RPMI7951 (cell line): ENCODE data around the gene DDX51. TPM values are rescaled to one million over a fixed set of nuclear protein-coding genes. Genes with fewer than 3 reads are reported as not detected.

Experiments
- DNase-seq: peaks from one replicate; pipeline ENCODE4 v3.0.0-alpha.2; 2012; ENCODE audit warnings: low read depth
- total RNA-seq: library from RNA; depleted of rRNA; stranded (reverse); fragments of >200 nt; shearing (Covaris generic); gene quantifications from 2 replicates; pipeline ENCODE4 v1.2.3, GENCODE V29; 2014

Gene DDX51
- total RNA-seq, 1 experiment from 2014 or later: 3.0 TPM

DNA sequence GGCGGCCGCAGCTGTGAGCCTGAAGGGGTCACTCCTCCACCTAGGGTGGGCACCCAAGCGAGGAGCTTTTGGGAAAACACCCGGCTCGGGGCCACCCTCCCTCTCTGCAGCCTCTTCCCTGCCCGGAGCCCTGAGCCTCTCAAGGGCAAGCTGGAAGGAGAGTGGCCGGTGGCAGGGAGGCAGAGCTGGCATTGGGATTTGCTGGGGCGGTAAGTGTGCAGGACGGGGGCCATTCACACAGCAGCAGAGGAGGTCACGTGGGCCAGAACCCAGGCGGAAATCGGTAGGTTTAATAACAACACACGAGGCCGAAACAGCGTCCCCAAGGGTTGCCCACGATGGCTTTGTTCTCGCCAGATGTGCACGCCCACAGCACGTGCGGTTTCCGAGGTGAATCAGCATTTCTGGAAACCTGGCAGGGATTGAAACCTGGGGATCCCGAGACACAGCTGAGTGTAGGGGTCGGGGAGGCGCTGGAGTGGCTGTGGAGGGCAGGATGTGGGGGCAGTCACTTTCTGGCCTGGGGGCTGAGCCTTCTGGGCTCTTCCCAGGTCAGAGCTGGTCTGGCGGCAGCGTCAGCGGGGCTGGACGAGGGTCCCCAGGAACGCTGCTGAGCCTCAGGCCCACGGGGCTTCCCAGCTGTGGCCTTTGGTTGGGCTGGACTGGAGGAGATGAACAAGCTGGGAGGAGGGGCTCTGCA lies 23.6 kb upstream of the DDX51 start:
- DNase-seq: no peak

DNA sequence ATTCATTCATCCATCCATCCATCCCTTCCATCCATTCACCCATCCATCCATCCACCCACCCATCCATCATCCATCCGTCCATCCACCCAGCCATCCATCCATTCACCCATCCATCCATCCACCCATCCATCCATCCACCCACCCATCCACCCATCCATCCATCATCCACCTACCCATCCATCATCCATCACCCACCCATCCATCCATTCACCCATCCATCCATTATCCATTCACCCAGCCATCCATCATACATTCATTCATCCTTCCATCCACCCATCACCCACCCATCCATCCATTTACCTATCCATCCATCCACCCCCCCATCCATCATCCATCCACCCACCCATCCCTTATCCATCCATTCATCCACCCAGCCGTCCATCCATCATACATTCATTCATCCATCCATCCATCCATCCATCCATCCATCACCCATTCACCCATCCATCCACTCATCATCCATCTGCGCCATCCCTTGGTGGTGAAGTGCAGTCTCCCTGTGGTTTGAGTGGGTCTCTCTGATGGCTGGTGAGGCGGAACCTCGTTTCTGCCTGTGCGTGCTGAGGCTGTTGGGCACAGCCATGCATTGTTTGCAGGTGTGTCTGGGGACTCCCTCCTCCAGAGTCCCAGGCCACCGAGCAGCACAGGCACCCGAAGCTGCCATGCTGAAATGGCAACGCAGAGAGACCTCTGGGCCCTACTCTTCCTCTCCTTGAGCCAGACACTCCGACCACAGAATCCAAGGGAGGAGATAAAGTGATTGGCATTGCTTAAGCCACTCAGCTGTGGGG lies 22.9 kb upstream of the DDX51 start:
- no peak for DNase-seq

DNA sequence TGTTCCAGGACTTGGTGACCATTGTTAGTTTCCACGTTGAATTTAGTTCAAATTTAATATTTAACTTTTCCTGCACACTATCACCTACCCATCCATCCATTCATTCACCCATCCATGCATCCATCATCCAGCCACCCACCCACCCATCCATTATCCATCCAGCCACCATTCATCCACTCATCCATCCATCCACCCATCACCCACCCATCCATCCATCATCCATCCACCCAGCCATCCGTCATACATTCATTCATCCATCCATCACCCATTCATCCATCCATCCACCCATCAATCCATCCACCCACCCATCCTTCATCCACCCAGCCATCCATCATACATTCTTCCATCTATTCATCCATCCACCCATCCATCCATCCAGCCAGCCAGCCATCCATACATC lies 22.0 kb upstream of the DDX51 start:
- no peak for DNase-seq

DNA sequence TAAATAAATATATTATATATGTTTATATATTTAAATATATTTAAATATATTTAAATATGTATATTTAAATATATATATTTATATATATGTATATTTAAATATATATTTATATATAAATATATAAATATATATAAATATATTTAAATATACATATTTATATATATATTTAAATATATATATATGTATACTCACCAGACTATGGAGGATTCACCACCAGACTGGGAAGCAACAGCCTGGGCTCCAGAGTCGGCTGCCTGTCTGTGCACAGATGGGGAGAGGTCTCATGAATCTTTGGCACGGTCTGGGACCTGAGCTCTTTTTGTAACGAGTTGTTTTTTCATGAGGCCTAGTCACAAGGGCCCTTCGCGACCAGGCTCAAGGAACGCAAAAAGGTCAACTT lies 21.5 kb upstream of the DDX51 start:
- no peak for DNase-seq

DNA sequence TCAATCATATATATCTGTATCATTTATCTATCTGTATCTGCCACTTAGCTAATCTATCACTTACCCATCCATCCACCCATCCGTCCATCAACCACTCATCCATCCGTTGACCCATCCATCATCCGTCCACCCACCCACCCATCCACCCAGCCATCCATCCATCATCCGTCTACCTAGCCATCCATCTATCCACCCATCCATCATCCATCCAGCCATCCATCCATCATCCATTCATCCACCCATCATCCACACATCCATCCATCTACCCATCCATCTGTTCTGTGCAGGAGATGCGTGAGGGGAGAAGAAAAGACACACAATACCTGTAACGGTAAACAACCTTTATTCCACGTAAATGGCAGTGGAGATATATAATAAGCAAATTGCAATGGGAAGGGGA lies 20.3 kb upstream of the DDX51 start:
- DNase-seq: no peak

DNA sequence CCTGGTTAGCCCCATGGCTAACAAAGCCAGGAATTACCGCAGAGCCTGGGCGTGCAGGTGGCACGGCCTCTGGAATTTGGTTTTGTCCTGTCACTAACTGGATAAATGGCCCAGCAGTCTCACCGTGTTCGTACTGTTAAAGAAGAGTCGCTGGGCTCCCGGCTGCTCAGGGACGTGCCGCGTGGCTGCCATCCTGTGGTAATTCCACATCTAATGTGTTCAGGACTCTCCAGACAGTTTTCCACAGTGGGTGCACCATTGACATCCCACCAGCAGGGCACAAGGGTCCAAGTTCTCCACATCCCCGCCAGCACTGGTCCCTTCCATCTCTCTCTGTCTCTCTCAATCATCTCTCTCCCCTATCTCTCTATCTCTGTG lies 19.8 kb upstream of the DDX51 start:
- DNase-seq: no peak

DNA sequence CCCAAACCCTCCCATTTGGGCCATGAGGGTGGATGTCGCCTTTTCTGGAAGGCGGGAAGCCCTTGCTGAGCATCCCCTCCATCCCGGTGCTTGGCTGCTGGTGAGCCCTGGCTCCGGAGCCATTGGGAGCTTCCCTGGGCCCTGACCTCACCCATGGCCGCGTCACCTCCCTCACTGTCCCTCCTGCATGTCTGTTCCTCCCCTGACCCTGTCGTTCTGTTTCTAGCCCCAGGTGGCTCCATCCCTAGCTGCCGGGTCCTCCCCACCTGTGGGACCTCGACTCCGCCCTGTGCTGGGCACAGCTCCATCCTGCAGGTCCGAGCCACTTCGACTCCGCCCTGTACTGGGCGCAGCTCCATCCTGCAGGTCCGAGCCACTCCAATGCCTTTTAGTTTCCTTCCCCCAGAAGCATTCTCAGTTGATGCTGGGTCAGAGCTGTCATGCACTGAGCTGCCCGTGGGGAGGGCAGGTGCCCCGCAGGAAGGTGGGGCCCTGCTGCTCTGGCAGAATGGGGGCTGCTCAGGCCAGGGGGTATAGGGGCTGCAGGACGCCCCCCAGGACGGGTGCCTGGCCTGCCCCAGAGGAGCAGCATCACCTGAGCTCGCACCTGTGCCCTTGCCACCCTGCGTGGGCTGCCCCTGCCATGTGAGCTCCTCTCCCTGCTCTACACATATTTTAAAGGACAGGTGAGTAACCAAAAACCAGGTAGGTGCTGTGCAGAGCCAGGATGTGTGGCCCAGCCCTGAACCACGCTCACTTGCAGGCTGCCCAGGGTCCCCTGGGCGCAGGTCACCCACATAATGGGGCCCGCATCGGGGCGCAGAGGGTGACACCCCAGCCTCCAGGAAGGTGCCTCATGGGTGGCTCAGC lies 19.2 kb upstream of the DDX51 start:
- no peak for DNase-seq

DNA sequence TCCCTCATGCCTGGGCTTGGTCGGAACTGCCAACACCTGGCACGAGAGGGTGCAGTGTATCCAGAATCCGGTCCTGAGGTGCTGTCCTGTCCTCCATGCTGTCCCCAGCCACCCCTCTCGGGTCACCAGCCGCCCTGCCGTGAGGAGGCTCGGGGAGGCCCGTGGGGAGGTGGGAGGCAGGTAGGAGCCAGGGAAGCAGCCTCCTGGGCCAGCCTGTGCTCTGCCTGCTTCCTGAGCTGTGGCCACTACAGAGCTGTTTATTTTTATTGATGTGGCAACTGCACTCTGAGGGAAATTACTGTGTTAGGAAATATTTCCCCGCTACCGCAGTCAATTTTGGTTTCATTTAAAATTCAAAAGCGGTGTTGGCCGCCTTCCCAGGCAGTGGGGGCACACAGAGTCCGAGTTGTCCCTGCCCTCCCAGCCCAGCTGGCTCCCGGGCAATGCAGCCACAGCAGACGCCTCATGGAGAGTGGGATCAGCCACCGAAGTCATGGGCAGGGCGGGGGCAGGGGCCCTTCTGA lies 18.5 kb upstream of the DDX51 start:
- DNase-seq: peak; percentile 87

DNA sequence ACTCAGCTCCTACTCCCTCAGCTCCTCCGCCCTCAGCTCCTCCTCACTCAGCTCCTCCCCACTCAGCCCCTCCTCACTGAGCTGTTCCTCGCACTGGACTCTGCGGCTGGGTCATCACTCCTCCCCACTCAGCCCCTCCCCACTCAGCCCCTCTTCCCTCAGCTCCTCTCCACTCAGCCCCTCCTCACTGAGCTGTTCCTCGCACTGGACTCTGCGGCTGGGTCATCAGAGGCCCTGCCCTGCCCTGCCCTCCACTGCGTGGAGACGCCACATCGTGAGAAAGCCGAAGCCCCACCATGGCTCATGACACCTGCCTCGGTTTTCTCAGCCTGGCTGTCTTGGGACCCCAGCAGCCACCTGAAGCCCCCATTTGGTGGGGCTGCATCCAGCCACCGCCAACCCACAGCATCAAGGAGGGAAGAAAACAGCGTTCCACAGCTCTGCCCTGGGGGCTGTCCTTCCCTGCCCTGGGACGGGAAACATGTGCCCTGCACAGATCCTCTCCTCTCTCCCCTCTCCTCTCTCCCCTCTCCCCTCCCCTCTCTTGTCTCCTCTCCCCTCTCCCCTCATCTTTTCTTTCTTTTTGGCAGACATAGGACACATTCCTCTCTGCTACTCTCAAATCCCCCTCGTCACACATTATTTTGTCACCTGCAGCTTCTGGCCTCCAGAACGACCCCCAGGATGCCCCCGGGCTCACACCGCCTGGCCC lies 17.8 kb upstream of the DDX51 start:
- DNase-seq: no peak

DNA sequence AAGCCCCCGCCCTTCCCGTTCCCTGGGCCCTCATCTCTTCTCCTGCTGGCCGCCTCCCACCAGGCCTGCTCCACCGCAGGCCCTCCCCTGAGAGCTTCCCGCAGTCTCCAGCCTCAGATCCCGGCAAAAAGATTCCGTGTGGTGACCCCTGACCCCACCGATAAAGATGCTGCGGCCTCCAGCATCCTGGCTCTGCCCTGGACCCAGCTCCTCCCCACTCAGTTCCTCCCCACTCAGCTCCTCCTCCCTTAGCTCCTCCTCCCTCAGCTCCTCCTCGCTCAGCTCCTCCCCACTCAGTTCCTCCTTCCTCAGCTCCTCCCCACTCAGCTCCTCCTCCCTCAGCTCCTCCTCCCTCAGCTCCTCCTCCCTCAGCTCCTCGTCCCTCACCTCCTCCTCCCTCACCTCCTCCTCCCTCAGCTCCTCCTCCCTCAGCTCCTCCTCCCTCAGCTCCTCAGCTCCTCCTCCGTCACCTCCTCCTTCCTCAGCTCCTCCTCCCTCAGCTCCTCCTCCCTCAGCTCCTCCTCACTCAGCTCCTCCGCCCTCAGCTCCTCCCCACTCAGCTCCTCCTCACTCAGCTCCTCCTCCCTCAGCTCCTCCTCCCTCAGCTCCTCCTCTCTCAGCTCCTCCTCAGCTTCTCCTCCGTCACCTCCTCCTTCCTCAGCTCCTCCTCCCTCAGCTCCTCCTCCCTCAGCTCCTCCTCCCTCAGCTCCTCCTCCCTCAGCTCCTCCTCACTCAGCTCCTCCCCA lies 17.1 kb upstream of the DDX51 start:
- peak; percentile 41 for DNase-seq

DNA sequence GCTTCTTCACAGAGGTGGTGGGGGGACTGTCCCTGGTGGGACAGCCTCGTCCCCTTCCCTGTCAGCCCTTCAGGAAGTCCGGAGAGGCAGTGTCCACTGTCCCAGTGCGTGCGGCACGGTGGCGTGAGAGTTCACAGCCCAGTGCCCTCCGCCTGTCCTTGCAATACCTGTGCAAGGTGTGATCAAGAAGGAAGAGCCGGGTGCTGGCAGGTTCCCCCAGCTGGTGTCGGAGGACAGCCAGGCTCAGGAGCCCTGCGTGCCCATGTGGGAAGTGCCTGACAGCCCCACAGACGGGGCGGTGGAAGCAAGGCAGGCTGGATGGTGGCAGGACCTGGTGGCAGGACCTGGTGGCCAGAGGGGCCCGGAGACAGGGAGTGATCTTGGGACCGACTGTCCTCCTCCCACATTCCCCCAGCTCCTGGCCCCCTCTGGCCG lies 16.5 kb upstream of the DDX51 start:
- no peak for DNase-seq

DNA sequence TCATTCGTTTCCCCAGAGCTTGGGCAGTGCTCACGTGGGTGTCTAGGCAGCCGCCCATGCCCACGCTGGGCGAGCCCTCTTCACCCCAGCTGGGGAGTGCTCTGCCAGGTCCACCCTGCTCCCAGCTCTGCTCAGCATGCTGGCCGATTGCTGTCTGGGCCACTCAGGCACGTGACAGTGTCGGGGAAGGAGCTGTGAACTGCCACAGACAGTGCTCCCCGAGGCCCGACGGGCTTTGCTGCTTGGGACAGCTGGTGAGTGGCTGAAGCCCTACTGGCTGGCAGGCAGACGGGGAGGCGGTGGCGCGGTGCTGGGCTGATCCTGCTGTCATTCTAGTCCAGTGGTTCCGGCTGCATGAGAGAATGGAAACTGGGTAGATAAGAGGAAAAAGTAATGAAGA lies 15.9 kb upstream of the DDX51 start:
- DNase-seq: no peak

DNA sequence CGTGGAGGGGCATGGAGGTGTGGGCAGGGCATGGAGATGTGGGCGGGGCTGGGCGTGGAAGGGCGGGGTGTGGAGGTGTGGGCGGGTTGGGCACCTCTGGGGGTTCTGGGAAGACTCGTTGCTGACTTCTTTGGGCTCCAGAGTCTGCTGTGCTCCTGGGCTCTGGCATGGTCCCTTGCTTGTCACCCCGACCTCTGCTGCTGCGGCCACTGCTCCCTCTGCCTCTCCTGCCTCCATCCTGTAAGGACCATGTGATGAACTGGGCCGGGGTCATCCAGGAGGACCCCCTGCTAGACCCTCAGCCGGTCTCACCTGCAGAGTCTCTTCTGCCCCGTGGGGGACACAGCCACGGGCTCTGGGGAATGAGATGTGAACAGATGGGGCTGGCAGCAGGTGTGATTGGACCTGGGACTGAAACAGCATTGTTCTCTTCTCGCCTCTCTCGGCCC lies 15.5 kb upstream of the DDX51 start:
- no peak for DNase-seq

DNA sequence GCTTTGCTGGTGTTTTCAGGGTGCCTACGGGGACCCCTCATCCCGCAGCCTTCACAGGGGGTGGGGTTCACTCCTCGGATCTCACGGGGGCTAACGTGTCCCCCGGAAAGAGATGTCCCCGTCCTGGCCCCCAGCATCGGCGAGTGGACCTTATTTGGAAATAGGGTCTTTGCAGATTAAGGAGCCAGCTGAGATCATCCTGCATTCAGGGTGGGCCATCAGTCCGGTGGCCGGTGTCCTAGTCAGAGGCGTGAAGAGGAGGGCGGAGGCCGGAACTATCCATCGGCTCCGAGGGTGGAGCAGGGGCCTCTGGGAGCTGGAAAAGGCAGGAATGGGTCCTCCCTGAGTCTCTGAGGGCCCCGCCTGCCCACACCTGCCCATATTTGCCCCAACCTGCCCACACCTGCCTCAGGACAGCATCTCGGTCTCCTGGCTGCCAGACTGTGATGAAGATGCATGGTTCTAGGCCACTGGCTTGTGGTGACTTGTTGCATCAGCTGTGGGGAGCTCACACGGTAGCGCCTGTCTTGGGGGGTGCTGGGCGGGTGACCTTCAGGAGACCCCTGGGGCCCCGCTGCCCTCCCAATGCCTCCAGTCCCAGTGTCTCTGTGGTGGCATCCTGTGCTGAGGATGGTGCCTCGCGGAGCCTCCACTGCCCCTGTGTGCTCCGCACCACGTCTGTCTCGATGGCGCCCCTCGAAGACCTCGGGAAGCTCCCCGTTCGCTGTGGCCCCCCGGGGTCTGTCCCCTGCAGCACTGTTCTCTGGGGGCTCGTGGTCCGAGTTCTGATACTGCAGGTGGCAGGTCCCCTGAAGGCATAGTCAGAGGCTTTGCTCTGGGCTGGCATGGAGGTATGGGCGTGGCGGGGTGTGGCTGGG lies 14.8 kb upstream of the DDX51 start:
- no peak for DNase-seq

DNA sequence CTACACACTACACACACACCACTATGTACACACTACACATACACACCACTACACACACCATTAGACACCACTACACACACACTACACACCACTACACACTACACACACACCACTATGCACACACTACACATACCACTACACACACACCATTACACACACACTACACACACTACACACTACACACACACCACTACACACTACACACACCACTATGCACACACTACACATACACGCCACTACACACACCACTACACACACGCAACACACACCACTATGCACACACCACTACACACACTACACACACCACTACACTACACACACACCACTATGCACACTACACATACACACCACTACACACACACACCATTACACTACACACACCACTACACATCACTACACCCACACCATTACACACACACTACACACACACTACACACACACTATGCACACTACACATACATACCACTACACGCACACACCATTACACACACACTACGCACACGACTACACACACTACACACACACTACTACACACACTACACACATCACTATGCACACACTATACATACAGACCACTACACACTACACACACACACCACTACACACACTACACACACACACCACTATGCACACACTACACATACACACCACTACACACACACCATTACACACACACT lies 13.8 kb upstream of the DDX51 start:
- DNase-seq: no peak

DNA sequence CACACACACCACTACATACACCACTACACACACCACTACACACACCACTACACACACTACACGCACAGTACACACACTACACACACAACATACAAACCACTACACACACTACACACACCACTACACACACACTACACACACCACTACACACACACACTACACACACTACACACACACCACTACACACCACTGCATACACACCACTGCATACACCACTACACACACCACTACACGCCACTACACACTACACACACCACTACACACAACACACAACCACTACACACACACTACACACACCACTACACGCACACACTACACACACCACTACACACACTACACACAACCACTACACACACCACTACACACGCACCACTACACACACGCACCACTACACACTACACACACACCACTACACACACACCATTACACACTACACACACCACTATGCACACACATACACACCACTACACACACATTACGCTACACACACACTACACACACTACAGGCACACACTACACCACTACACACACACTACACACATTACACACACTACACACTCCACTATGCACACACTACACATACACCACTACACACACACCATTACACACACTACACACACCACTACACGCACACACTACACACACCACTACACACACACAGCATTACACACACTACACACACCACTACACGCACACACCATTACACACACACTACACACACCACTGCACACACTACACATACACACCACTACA lies 12.6 kb upstream of the DDX51 start:
- DNase-seq: no peak

DNA sequence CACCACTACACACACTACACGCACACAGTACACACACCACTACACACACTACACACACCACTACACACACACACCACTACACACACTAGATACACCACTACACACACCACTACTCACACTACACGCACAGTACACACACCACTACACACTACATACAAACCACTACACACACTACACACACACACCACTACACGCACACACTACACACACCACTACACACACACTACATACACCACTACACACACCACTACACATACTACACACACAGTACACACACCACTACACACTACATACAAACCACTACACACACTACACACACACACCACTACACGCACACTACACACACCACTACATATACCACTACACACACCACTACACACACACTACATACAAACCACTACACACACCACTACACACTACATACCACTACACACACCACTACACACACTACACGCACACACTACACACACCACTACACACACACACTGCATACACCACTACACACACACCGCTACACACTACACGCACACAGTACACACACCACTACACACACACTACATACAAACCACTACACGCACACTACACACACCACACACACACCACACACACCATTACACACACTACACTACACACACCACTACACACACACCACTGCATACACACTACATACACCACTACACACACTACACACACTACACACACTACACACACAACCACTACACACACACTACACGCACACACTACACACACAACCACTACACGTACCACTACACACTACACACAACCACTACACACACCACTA lies 11.9 kb upstream of the DDX51 start:
- DNase-seq: no peak
